ENCODE measurements around the gene AP2A2. TPM values are rescaled to one million over a fixed set of nuclear protein-coding genes. Genes with fewer than 3 reads are reported as not detected.

Gene AP2A2
- total RNA-seq, 6 experiments from 2014 or later = 41.4 to 66.7 (median 53.8) TPM

GRCh38 chr11:1042626-1043562, 117.2 kb downstream of the AP2A2 start:
- no peaks in the 10 kb centered on the region for H3K36me3 ChIP-seq
- no peaks in the 10 kb centered on the region for H3K9me3 ChIP-seq
- H3K4me3 ChIP-seq = no peak overlapping the region
- no peaks in the 10 kb centered on the region for H3K4me1 ChIP-seq
- intact Hi-C loops (cut with DNase I) = no loop called here
- ATAC-seq (no peak), DNase-seq (peak in 2 of 3 donors; percentile 13 to 35)
- no CpG with 5 or more reads among the region's 26 CpGs for WGBS (ENCODE audit: insufficient coverage, low coverage, low lambda C conversion rate, missing lambda C conversion rate)
- no peaks in the 10 kb centered on the region for H3K27me3 ChIP-seq
- TF ChIP-seq CTCF (IDR thresholded peaks at IDR 0.05) (no peak), POLR2A (IDR thresholded peaks at IDR 0.05) (no peak)
- H3K27ac ChIP-seq = no peak overlapping the region

- intact Hi-C loops (cut with DNase I) = no loop called here
- no peaks in the 10 kb centered on the region for H3K27me3 ChIP-seq
- no peaks in the 10 kb centered on the region for H3K9me3 ChIP-seq
- no peak overlapping the region for H3K27ac ChIP-seq
- no peak overlapping the region for H3K4me3 ChIP-seq
- no peaks in the 10 kb centered on the region for H3K4me1 ChIP-seq
- WGBS (ENCODE audit: insufficient coverage, low coverage, low lambda C conversion rate, missing lambda C conversion rate) = 64% methylated on average over 6 of the region's 20 CpGs
- TF ChIP-seq POLR2A (IDR thresholded peaks at IDR 0.05) (no peak), CTCF (IDR thresholded peaks at IDR 0.05) (no peak)
- no peak for ATAC-seq
- peak in 1 of 3 donors; percentile 41 for DNase-seq
- no peaks in the 10 kb centered on the region for H3K36me3 ChIP-seq
Observed at GRCh38 chr11:1043563-1044096, 118.0 kb downstream of the AP2A2 start.

- Histone ChIP-seq H3K4me1 (no peaks in the 10 kb centered on the region), H3K9me3 (no peaks in the 10 kb centered on the region), H3K27me3 (no peaks in the 10 kb centered on the region), H3K4me3 (no peak overlapping the region), H3K27ac (no peak overlapping the region), H3K36me3 (no peaks in the 10 kb centered on the region)
- WGBS (ENCODE audit: insufficient coverage, low coverage, low lambda C conversion rate, missing lambda C conversion rate) = 67% methylated on average over 6 of the region's 6 CpGs
- TF ChIP-seq POLR2A (IDR thresholded peaks at IDR 0.05) (no peak), CTCF (IDR thresholded peaks at IDR 0.05) (no peak)
- no peak for DNase-seq
- intact Hi-C loops (cut with DNase I) = no loop called here
- no peak for ATAC-seq
Observed at GRCh38 chr11:1044160-1044559, 118.5 kb downstream of the AP2A2 start.

- no peak for ATAC-seq
- H3K27me3 ChIP-seq = no peaks in the 10 kb centered on the region
- H3K9me3 ChIP-seq = no peaks in the 10 kb centered on the region
- whole genome bisulfite sequencing (ENCODE audit: insufficient coverage, low coverage, low lambda C conversion rate, missing lambda C conversion rate) = 45% methylated on average over 9 of the region's 22 CpGs
- intact Hi-C loops (cut with DNase I) = no loop called here
- TF ChIP-seq CTCF (IDR thresholded peaks at IDR 0.05) (no peak), POLR2A (IDR thresholded peaks at IDR 0.05) (no peak)
- peak in 2 of 3 donors; percentile 14 to 45 for DNase-seq
- H3K4me3 ChIP-seq = no peak overlapping the region
- H3K27ac ChIP-seq = no peak overlapping the region
- no peaks in the 10 kb centered on the region for H3K4me1 ChIP-seq
- H3K36me3 ChIP-seq = no peaks in the 10 kb centered on the region
Observed at GRCh38 chr11:1047595-1048156, 122.0 kb downstream of the AP2A2 start.
